Neural cell (in vitro differentiated cells): Measurements from ENCODE around the gene UBXN10. TPM values are rescaled to one million over a fixed set of nuclear protein-coding genes. Genes with fewer than 3 reads are reported as not detected.
"Not testable (repeated sequence)": the region's sequence is repeated elsewhere in the genome, so short reads cannot be mapped to it uniquely, and the experiment has no call there.

Experiments
- H2AFZ ChIP-seq: fragments of 200-600, 300-800 bp; sonication (generic), shearing (Covaris generic); 2 replicates; pipeline ENCODE4 v1.6.0; 2014; ENCODE audit warnings: low read depth, mild to moderate bottlenecking, antibody characterized with exemption, low read length, moderate library complexity
- H3F3A ChIP-seq: fragments of 200-600 bp; shearing (Covaris generic); 2 replicates; pipeline ENCODE4 v1.6.1; 2016; ENCODE audit warnings: mild to moderate bottlenecking, moderate library complexity, mixed read lengths, antibody characterized with exemption, low read length; ENCODE audit not compliant: insufficient read depth, poor library complexity, severe bottlenecking
- H3K27ac ChIP-seq: fragments of 200-600, 300-800 bp; sonication (generic), shearing (Covaris generic); 2 replicates; pipeline ENCODE4 v1.5.1; 2014; ENCODE audit warnings: mild to moderate bottlenecking, low read length, moderate library complexity
- H3K27me3 ChIP-seq: fragments of 300-800, 200-600 bp; sonication (generic), shearing (Covaris generic); 2 replicates; pipeline ENCODE4 v1.6.0; 2014; ENCODE audit warnings: mild to moderate bottlenecking, low read depth, low read length, moderate library complexity; ENCODE audit not compliant: insufficient read depth
- H3K36me3 ChIP-seq: fragments of 300-800, 200-600 bp; sonication (generic), shearing (Covaris generic); 2 replicates; pipeline ENCODE4 v1.5.1; 2014; ENCODE audit warnings: mild to moderate bottlenecking, antibody characterized with exemption, low read length, moderate library complexity; ENCODE audit not compliant: insufficient read depth
- H3K4me2 ChIP-seq: fragments of 300-800, 200-600 bp; sonication (generic), shearing (Covaris generic); 2 replicates; pipeline ENCODE4 v1.6.0; 2014; ENCODE audit warnings: mild to moderate bottlenecking, low read length
- H3K4me3 ChIP-seq: fragments of 300-800, 200-600 bp; sonication (generic), shearing (Covaris generic); 2 replicates; pipeline ENCODE4 v1.5.1; 2014; ENCODE audit warnings: mild to moderate bottlenecking, low read length, moderate library complexity
- H3K79me2 ChIP-seq: fragments of 200-600 bp; shearing (Covaris generic); replicated peaks from 2 replicates; pipeline ENCODE4 v1.6.0; 2014; ENCODE audit warnings: mild to moderate bottlenecking, low read length, moderate library complexity; ENCODE audit not compliant: insufficient read depth
- H3K9ac ChIP-seq: fragments of 300-800, 200-600 bp; sonication (generic), shearing (Covaris generic); 2 replicates; pipeline ENCODE4 v1.6.1; 2016; ENCODE audit warnings: mild to moderate bottlenecking, low read length, mixed read lengths
- H3K9me2 ChIP-seq: fragments of 200-600 bp; shearing (Covaris generic); 2 replicates; pipeline ENCODE4 v1.6.1; 2016; ENCODE audit warnings: mild to moderate bottlenecking, low read length, mixed read lengths; ENCODE audit not compliant: insufficient read depth
- H3K9me3 ChIP-seq: fragments of 200-600, 300-800 bp; sonication (generic), shearing (Covaris generic); 2 replicates; pipeline ENCODE4 v1.6.1; 2016; ENCODE audit warnings: mild to moderate bottlenecking, mixed run types, low read length, moderate library complexity, mixed read lengths
- H4K20me1 ChIP-seq: fragments of 200-600 bp; shearing (Covaris generic); 2 replicates; pipeline ENCODE4 v1.6.1; 2016; ENCODE audit warnings: mild to moderate bottlenecking, mixed run types; ENCODE audit not compliant: insufficient read depth
- CTCF ChIP-seq: fragments of 450-650 bp; IDR thresholded peaks from 2 replicates; pipeline ENCODE4 v1.5.1; 2014; ENCODE audit warnings: antibody characterized with exemption, mild to moderate bottlenecking, moderate library complexity; ENCODE audit not compliant: poor library complexity, severe bottlenecking
- EP300 ChIP-seq: fragments of 450-650 bp; conservative IDR thresholded peaks from 2 replicates; pipeline ENCODE4 v1.6.1; 2014; ENCODE audit warnings: antibody characterized with exemption, mild to moderate bottlenecking, moderate library complexity; ENCODE audit not compliant: poor library complexity, severe bottlenecking
- EZH2 ChIP-seq: fragments of 200-600, 300-800 bp; shearing (Covaris generic), sonication (generic); IDR thresholded peaks from 2 replicates; pipeline ENCODE4 v1.6.1; 2014; ENCODE audit warnings: antibody characterized with exemption, low read length, borderline replicate concordance, mild to moderate bottlenecking; ENCODE audit not compliant: insufficient read depth, poor library complexity, severe bottlenecking
- MXI1 ChIP-seq: fragments of 450-650 bp; conservative IDR thresholded peaks from 2 replicates; pipeline ENCODE4 v1.6.1; 2014; ENCODE audit warnings: antibody characterized with exemption, mild to moderate bottlenecking; ENCODE audit not compliant: poor library complexity, severe bottlenecking
- POLR2AphosphoS5 ChIP-seq: IDR thresholded peaks from 2 replicates; pipeline ENCODE4 v1.6.1; 2012
- RAD21 ChIP-seq: fragments of 450-650 bp; conservative IDR thresholded peaks from 2 replicates; pipeline ENCODE4 v1.6.1; 2014; ENCODE audit warnings: antibody characterized with exemption, mild to moderate bottlenecking, moderate library complexity
- REST ChIP-seq: IDR thresholded peaks from 2 replicates; pipeline ENCODE4 v1.6.1; 2012; ENCODE audit warnings: borderline replicate concordance
- SMC3 ChIP-seq: fragments of 450-650 bp; conservative IDR thresholded peaks from 2 replicates; pipeline ENCODE4 v1.6.1; 2014; ENCODE audit warnings: antibody characterized with exemption, mild to moderate bottlenecking, moderate library complexity; ENCODE audit not compliant: poor library complexity
- TAF1 ChIP-seq: IDR thresholded peaks from 2 replicates; pipeline ENCODE4 v1.6.1; 2012; ENCODE audit warnings: low read depth
- polyA plus RNA-seq: library from polyadenylated mRNA; depleted of rRNA; stranded (reverse); fragments of >200 nt; gene quantifications from 2 replicates; pipeline ENCODE4 v1.2.3, GENCODE V29; 2014

The UBXN10 gene
- polyA plus RNA-seq, 1 donor from 2014 or later: 0.64 TPM

GRCh38 chr1:20215716-20216115, 29.8 kb downstream of the UBXN10 start:
- Histone ChIP-seq H3F3A (no peaks in the 10 kb centered on the region), H3K79me2 (no peaks in the 10 kb centered on the region), H2AFZ (no peak overlapping the region), H3K4me3 (no peak overlapping the region), H3K9me3 (no peaks in the 10 kb centered on the region), H3K27me3 (no peaks in the 10 kb centered on the region), H4K20me1 (no peaks in the 10 kb centered on the region), H3K27ac (no peak overlapping the region), H3K9me2 (no peaks in the 10 kb centered on the region), H3K4me2 (no peak overlapping the region), H3K9ac (no peak overlapping the region), H3K36me3 (no peaks in the 10 kb centered on the region)
- TF ChIP-seq TAF1: no peak
- TF ChIP-seq EZH2: no peak
- no peak for TF ChIP-seq MXI1
- TF ChIP-seq REST: no peak
- TF ChIP-seq RAD21: no peak
- TF ChIP-seq CTCF: no peak

GRCh38 chr1:20216574-20216973, 30.7 kb downstream of the UBXN10 start:
- H3K4me2 ChIP-seq: no peak overlapping the region
- no peak overlapping the region for H3K27ac ChIP-seq
- TF ChIP-seq EP300: no peak
- no peak for TF ChIP-seq TAF1
- no peak for TF ChIP-seq SMC3
- no peak for TF ChIP-seq MXI1
- TF ChIP-seq EZH2: no peak
- TF ChIP-seq REST: no peak
- TF ChIP-seq POLR2AphosphoS5: no peak
- no peak for TF ChIP-seq RAD21
- TF ChIP-seq CTCF: no peak
- H3K36me3 ChIP-seq: no peaks in the 10 kb centered on the region
- no peak overlapping the region for H3K9ac ChIP-seq
- H3K9me3 ChIP-seq: no peaks in the 10 kb centered on the region
- H3K27me3 ChIP-seq: no peaks in the 10 kb centered on the region
- H3K4me3 ChIP-seq: no peak overlapping the region
- no peaks in the 10 kb centered on the region for H3K79me2 ChIP-seq
- H2AFZ ChIP-seq: no peak overlapping the region
- no peaks in the 10 kb centered on the region for H3F3A ChIP-seq
- no peaks in the 10 kb centered on the region for H4K20me1 ChIP-seq
- no peaks in the 10 kb centered on the region for H3K9me2 ChIP-seq

GRCh38 chr1:20219053-20219452, 33.2 kb downstream of the UBXN10 start:
- not testable (repeated sequence) for H3K9me3 ChIP-seq, H4K20me1 ChIP-seq, H3F3A ChIP-seq, H3K36me3 ChIP-seq, H3K27me3 ChIP-seq, H3K4me3 ChIP-seq, H3K4me2 ChIP-seq, H2AFZ ChIP-seq, H3K27ac ChIP-seq, H3K79me2 ChIP-seq, H3K9ac ChIP-seq, H3K9me2 ChIP-seq
